GM19023 (cell line): ENCODE results near the gene HS6ST1.
"Not testable (repeated sequence)": the region's sequence is repeated elsewhere in the genome, so short reads cannot be mapped to it uniquely, and the experiment has no call there.

ENCODE experiments used
- ATAC-seq: cut with Tn5 transposase; IDR thresholded peaks from one replicate; pipeline ENCODE4 v1.9.1; 2021; ENCODE audit warnings: mild to moderate bottlenecking, moderate library complexity; ENCODE audit not compliant: unreplicated experiment

HS6ST1 gene

DNA sequence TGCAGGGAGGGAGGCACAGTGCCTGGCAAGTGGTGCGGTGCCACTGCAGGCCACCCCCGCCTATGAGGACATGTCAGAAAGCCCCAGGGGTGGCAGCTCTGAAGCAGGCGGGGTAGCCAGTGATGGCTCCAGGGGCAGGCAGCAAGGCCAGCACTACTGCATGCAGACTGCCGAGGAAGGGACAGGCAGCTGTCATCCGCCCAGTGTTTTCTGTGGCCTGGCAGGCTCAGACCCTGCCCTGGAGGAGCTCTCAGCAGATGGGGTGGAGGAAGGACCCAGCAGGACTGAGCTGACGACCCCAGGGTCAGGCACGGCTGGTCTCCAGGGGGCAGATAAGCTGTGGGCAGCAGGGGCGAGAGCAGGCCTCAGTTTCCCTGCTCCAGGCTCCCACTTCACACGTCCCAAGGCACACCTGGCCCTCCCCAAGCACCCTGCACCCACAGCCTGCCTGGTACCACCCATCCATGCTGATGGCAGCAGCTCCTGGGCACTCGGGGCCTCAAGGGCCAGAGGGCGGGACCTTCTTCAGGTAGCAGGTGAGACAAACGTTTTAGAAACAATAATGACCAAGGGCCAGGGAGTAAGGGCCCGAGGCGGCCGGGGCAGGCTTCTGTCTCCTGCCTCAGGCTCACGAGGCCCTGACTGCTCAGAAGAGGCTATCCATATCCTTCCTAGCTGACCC is 48.5 kb downstream of the HS6ST1 start:
- no peak for ATAC-seq

DNA sequence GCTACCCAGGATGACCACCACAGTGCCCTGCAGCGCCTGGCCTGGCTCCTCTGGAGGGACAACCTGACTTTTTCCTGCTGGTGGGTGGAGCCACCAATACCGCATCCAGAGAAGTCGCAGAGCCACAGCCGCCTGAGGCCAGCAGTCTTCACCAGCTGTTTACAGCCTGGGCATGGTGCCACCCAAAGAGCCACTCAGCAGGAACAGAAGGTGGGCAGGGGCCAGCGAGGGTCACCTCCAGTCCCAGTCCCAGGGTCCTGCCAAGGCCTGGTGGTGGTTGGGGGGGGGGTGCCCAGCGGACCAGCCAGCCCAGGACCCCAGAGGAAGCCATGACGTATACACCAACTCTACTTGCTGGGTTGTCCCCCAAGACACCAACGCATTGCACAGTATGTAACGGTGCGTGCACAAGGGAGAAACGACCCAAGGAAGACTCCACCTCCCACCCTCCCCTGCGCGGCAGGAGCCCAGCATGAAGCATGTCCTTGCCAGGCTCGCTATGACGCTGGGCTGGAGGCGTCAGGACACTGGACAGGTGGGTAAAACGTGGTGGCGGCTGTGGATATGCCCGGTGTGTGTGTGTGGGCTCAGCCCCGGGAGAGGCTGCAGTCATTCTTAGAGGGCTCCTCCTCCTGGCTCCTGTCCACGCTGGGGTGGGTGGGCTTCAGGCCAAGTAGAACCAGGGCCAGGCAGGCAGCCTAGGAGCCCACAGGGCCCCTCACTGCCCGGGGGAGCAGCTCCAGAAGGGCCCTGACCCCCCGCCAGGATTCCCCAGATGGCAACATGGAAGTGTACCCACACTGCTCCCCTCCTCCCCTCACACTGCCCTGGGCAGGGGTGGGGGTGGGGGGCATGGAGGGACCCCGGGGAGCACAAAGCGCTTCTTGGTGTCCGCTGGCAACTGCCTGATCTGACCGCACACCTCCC is 49.3 kb downstream of the HS6ST1 start:
- no peak for ATAC-seq

DNA sequence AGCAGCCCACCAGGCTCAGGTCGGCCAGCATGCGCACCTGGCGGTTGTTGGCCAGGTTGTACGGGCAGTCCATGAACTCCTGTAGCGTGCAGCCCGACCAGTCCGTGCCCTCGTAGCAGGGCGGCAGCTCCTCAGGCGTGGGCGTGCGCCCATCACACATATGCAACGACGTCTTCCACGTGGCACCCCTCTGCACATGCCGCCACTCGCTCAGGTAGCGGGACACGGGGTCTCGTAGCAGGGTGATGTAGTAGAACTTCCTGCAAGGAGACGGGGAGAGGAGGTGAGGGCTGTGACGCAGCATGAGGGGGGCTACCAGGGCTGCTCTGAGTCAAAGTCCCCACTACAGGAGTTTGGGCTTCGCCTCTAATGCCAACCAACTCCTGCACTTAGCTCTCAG is 50.1 kb downstream of the HS6ST1 start:
- not testable (repeated sequence) for ATAC-seq

DNA sequence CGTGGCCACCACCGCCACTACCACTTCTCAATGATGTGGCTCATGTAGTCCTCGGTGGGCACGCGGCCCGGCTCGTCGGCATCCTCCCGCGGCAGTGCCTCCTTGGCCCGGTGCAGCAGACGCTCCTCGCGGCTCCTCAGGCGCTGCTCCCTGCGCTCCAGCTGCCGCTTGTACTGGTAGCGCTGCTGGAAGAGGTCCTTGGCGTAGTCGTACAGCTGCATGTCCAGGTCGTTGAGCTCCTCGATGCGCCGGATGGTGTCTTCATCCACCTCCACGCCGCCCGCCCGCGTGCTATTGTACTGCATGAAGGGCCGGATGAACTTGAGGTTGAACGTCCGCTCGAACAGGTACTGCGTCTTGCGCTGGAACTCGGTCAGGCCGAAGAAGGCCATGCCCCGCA is 50.5 kb downstream of the HS6ST1 start:
- not testable (repeated sequence) for ATAC-seq

DNA sequence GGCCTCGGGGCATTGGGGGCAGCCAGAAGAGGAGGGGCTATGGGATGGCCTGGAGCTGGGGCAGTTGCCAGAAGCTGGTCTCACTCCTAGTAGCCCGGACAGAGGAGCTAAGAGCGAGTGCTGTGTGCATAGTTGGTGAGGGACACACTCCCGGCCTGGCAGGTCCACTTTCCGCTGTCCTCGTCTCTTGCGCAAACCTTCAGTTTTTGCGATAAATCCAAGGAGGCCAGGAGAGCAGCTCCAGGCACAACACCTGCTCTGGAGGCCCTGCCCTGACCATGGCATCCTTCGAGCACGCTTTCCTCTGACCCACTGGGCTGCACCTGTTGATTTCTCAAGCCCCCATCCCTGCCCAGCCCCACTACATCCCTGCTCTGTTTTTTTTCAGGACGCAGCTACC is 51.0 kb downstream of the HS6ST1 start:
- not testable (repeated sequence) for ATAC-seq

DNA sequence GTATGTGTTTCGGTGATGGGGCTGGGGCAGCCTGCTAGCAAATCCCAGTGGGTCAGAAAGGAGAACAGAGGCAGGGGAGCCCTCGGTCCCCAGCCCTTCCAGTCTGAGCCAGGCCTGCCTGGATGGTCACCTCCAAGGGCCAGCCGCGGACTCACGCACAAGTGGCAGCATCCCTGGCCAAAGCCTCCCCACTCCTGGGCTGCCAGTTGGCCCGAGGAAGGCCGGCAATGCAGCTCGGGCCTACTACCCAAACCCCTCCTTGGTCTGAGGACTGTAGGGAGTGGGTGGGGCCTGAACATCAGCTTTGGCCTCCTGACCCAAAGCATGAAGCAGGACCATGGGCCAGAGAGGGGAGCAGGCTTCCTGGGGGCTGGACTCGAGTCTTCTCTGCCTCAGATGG is 51.5 kb downstream of the HS6ST1 start:
- ATAC-seq = not testable (repeated sequence)

DNA sequence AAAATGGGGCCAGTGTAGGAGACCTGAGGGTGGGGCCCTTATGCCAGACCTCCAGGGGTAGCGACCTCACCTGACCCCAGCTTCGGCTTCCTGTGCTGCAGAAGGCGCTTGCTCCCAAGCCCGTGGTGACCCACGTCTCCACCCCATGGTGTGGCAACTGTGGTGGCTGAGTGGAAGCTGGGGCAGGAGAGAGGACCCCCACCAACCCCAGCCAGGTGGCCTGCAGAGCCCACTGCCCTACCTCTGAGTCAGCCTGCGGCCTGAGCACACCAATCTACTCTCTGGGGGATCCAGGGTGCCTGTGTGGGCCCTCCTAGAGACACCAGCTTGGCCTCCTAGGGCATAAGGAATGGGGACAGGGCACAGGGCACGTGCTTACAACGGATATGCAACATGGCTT is 52.2 kb downstream of the HS6ST1 start:
- not testable (repeated sequence) for ATAC-seq

DNA sequence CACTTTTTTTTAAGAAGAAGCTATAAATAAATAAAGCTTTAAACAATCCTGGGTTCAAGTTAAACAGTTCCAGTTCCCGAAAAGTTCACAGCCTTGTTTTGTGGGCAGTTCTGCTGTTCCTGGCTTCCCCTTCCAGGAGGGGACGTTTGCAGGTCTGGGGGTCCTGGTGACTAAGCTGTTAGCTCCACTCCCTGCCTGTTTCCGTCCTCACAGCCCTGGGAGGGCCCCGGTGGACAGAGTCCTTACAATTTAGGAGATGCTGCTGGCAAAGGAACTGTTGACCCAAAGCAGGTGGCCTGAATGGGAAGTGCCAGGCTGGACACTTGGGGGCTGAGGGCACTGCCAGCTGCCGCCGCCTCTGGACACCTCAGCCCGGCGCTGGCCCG is 53.1 kb downstream of the HS6ST1 start:
- ATAC-seq = not testable (repeated sequence)

DNA sequence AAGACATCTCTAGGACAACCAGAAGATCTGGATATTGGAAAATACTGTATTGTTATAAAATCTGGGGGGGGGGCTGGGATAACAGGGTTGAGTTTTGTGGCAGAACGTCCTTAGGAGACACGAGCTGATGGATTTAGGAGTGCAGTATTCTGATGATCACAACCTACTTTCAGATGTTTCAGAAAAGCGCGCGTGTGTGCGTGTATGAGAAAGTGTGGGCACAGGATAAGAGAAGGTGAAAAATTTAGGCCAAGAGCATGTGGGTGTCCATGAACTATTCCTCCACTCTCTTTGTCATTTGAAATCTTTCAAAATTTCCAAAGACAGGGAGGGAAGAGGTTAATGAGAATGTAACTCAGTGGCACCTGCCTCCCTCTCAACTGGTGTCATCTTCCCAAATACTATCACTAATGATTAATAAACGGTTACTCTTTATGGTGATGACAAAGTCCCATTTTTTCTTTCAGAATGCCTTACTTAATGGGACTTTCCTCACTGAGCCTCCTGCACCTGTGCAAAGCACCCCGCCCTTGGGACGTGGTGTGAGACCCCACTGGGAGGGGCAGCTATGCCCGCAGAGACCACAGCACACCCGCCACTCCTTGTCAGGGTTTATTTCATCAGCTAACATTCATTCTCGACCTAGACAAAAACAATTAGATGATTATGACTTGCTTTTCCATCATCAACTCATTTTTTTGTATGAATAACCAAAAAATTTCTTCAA is 53.6 kb downstream of the HS6ST1 start:
- ATAC-seq = no peak

DNA sequence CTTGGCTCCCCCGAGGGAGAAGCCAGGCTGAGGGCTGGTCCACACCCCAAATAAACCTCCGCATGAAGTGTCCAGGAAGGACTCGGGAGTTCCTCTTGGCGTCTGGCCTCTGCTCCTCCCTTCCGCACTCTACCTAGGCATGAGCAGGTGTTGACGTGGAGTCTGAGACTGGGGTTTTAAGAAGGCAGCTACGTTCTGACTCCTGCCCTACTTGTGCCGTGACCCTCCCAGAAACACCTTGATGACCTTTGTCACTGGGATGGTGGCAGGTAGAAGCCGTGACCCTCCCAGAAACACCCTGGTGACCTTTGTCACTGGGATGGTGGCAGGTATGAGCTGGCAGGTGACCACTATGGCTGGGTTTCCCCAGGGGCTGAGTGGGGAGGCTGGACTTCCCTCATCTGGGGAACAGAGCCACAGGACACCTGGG is 54.8 kb downstream of the HS6ST1 start:
- no peak for ATAC-seq

DNA sequence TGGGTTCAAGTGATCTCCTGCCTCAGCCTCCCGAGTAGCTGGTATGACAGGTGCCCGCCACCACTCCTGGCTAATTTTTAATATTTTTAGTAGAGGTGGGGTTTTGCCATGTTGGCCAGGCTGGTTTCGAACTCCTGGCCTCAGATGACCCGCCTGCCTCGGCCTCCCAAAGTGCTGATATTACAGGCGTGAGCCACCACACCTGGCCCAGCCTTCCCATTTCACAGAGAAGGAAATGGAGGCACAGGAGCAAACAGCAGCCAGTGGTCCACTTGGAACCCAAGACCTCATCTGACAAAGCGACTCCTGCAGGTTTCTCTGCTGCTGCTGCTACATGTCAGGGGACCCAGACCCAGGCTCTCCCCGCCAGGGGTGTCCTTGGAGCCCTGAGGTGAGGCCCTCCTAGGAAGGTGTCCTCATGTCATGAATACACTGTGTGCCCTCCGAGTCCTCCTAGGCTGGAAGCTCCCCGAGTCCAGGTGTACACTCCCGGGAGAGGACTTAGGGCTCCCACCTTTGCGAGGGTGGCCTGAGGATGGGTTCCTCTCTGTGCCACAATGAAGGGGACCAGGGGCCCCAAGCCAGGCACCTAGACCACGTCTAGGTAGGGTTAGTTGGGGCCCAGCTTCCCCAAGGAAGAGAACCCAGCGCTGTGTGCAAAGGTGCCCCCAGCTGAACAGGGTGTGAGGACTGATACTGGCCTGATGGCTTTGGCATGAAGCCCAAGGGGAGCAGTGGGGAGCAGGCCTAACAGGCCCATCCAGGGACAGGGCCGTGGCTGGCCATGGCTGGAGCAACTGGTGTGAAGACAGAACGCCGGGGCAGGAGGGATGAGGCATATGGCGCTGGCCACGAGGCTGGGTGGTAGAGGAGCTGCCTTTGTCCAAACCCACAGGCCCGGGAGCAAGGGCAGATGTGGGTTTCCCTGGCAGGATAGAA is 56.1 kb downstream of the HS6ST1 start:
- ATAC-seq = no peak

DNA sequence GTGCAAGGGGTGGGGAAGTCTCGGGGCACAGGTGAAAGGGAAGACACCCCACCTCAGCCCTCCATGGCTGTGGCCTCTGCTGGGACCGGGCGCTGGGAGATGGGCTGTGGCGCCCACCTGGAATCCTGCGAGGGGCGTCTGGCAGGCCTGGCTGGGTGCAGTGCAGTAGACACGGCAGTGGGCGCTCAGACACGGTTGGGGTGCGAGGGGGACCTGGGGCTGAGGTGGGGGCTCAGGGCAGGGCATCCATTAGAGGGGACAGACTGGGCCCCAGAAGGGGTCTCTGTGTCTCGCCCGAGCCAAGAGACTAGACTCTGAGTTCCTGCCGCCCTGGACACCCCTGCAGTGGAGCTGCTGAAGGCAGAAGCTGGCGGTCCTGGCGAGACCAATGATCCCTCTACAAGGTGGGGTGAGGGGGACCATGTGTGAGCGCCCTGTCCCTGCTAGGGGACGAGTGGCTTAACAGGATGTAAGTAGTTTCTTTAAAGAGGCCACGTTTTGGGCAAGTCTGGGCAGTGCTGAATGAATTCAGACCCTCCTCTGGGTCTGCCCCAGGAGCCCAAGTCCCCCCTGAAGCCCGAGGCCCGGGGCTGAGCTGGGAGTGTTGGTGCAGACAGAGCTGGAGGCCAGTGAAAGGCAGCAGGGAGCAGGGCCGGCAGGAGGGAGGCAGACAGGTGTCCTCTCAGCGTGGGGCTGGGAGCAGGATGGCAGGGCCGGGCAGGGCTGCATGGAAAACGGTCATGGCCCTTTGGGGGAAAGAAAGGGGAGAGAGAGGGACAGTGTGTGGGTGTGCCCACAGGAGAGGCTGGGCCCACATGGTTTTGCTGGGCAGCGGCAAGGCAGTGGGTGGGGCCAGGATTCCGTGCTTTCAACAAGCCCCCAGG is 57.2 kb downstream of the HS6ST1 start:
- no peak for ATAC-seq

DNA sequence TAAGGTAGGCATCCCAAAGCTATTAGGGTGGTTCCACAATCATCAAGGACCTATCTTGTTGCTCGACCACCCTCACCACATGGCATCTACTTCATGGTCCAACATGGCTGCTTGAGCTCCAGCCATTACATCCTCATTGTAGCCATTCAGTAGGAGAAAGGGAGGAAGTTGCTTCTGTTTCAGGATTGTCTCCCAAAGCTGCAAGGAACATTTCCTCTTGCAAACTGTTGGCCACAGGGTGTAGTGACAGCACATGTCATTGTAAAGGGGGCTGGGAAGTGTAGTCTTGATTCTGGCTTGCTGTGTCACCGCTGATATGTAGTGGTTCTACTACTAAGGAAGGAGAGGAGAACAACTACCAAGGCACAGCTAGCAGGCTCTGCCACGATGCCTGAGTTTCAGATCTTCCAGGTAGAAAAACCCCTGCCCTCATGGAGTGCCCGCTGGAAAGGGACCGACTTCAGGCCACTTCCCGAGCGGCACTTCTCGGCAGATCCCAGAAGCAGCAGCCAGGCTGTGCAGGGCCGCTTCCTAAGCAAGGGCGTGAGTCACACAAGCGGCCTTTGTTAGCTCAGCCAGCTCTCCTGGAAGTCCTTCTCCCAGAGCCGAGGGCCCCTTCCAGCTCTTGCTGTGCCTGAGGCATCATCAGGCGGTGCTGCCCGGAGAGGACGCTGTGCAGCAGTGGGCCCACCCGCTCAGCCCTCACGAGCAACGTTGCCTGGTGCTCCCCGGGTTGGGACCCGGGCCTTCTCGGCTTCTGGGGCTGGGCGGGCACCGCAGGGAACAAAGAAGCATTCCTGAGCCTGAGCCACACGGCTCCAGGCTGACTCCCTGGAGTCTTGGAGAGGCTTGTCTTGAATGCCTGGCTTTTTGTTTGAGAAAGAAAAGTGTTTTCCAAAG is 58.2 kb downstream of the HS6ST1 start:
- ATAC-seq = no peak

DNA sequence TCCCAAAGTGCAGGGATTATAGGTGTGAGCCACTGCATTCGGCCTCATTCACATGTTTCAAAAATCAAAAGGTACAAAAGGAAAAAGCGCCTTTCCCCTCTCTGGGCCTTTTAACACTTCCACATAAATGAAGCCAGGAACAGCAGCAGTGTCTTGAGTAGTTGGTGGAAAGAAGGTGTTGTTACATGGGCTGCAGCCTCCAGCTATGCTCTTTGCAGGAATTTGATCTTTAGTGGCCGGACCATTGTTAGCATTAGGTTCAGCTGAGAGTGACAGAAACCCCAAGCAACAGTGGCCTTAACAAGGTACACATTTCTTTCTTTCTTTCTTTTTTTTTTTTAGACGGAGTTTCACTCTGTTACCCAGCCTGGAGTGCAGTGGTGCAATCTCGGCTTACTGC is 59.1 kb downstream of the HS6ST1 start:
- ATAC-seq = no peak

DNA sequence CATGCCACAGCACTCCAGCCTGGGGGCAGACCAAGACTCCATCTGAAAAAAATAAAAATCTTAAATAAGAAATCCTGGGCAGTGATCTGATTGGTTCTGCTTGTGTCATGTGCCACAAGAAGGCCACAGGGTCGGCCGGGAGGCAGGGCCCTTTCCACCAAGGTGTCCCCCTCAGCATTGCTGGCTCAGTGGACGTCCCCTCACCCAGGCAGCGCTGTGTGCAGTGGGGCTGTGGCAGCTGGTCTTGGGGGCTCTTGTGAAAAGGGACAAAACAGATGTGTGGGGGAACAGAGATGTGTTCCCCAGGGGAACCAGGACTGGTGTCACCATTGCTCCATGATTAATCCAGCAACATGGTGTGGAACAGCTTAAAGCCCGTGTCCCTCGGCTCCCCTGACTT is 60.5 kb downstream of the HS6ST1 start:
- no peak for ATAC-seq

DNA sequence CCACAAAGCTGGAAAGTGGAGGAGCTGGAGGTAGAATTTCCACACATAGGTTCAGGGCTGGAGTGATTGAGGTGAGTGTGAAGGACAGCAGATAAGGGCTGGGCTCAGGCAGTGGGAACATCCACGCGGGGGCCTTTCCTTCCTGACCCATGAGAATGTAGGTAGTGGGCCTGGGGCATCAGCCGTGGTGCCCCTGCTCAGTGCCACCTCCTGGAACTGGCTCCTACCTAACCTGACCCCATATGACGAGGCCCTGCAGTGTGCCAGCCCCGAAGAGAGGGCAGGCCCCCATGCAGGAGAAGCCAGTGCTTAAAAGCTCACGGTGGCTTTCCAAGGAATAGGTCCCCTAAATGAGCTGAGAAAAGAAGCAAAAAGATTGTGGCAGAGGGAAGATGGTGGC is 66.2 kb downstream of the HS6ST1 start:
- no peak for ATAC-seq

DNA sequence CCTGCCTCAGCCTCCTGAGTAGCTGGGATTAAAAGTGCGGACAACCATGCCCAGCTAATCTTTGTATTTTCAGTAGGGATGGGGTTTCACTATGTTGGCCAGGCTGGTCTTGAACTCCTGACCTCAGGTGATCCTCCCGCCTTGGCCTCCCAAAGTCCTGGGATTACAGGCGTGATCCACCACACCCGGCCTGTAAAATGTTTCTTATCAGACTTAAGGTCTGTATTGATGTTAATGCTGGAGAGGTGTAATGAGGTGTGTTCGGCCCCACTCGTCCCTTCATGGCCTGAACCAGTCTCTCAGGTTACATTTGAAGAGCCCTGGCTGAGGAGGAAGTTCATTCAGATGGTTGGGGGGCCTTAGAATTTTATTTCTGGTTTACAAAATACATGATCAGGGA is 66.6 kb downstream of the HS6ST1 start:
- not testable (repeated sequence) for ATAC-seq

DNA sequence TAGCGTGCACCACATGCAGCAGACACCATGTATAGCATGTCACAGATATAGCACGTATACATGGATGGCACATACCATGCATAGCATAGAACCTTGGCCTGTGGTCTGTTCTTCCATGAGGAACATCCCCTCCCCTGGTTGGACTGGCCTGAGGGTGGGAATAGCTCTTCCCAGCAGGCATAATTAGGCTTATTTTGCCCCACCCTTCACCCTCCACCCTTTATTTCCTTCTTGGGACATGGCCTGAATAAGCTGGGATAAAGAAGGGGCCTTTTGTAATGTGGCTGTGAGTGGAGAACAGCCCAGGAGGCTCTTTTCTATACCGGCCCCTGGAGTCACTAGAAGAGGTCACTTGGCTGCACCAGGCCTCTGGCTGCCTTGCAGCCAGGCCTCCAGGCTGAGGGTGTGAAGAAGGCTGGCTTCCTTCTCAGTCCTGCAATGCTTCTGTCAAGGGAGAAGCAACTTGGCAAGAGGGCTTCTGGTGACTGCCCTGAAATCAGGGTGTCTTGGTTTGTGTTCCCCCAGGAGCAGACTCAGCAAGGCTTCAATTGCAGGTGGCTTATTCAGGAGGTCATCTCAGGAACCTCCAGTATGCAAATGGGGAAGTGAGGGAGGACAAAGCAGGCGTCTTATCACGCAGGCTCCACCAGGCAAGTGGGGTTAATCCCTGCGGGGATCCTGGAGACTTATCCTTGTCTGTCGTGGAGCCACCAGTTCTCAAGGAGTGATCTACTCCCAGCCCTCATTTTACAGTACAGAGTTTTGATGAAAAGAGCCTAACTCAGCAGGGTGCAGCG is 68.2 kb downstream of the HS6ST1 start:
- no peak for ATAC-seq
